ENCODE results near the gene TTLL13. TPM values are rescaled to one million over a fixed set of nuclear protein-coding genes. Genes with fewer than 3 reads are reported as not detected.

The TTLL13 gene
- total and polyA plus RNA-seq, 2 of the 8 experiments (the other 6 are each of a cell fraction or from before 2014, with no cell fraction given) = 0.03 TPM; not detected in 1

GRCh38 chr15:90202929-90203328 lies 46.4 kb upstream of the TTLL13 start:
- no peak overlapping the region for H3K18ac ChIP-seq (ENCODE audit: extremely low read depth, low read length)
- CTCF ChIA-PET (ENCODE audit: partially characterized antibody) = interaction anchor here (0.7 to 12.6 kb wide), 9 partner anchors 14 to 117 kb away, joined by 3 to 182 read pairs (median 4); no protein-coding TSS in a partner anchor
- no peak overlapping the region for H4K91ac ChIP-seq (replicated peaks; ENCODE audit: insufficient read length, low read length)
- H4K8ac ChIP-seq (ENCODE audit: extremely low read depth, insufficient read depth, low read length) = no peak overlapping the region
- no peak overlapping the region for H3K56ac ChIP-seq (replicated peaks; ENCODE audit: insufficient read length, low read depth, low read length)
- no peak for FAIRE-seq
- 91% methylated on average over 4 of the region's 4 CpGs; no CpG with 5 or more reads in 1 of the 2 experiments for WGBS, 2 experiments (ENCODE audit: extremely low coverage in 1 of 2, insufficient coverage in 1 of 2, insufficient read length in 1 of 2, insufficient replicate concordance in 2 of 2, low coverage in 1 of 2, low lambda C conversion rate in 2 of 2, missing lambda C conversion rate in 1 of 2)
- H3K23ac ChIP-seq (ENCODE audit: insufficient read length) = no peak overlapping the region
- no peak overlapping the region for H2AK5ac ChIP-seq (ENCODE audit: low read depth, low read length)
- POLR2A ChIA-PET (ENCODE audit: partially characterized antibody) = interaction anchor here (0.7 to 3.3 kb wide), 8 partner anchors 10 to 50 kb away, joined by 3 to 25 read pairs (median 10); no protein-coding TSS in a partner anchor
- no peak overlapping the region for H3K4ac ChIP-seq (replicated peaks; ENCODE audit: insufficient read length, low read depth, low read length)
- peak overlapping the region; percentile 85 to 86 for H3K4me2 ChIP-seq (ENCODE audit: insufficient read depth in 1 of 2, low read depth in 2 of 2, low read length in 2 of 2)
- H3K9me3 ChIP-seq (ENCODE audit: insufficient read depth in 2 of 2, low read depth in 1 of 2, low read length in 1 of 2) = no peaks in the 10 kb centered on the region
- no peak overlapping the region for H2BK12ac ChIP-seq (ENCODE audit: low read depth, low read length)
- H3K4me1 ChIP-seq (replicated peaks in 1 of 4; ENCODE audit: control insufficient read depth in 3 of 4, insufficient read depth in 4 of 4, low read length in 3 of 4) = peaks cover 0 to 21% (median 7%) of the 10 kb centered on the region in 4 experiments; a peak in 5 of 7 replicates
- no peak overlapping the region for H3K27ac ChIP-seq (ENCODE audit: low read depth, low read length)
- H3K27me3 ChIP-seq (replicated peaks in 1 of 4; ENCODE audit: control insufficient read depth in 3 of 4, extremely low read depth in 1 of 4, insufficient read depth in 3 of 4, low read length in 3 of 4) = no peaks in the 10 kb centered on the region
- H3K36me3 ChIP-seq (ENCODE audit: control insufficient read depth in 2 of 4, insufficient read depth in 4 of 4, low read length in 3 of 4) = peaks cover 0 to 3% (median 2%) of the 10 kb centered on the region in 4 experiments; a peak in 4 of 8 replicates
- H2BK5ac ChIP-seq (ENCODE audit: low read depth, low read length) = no peak overlapping the region
- peak overlapping the region in 2 of 4 experiments; percentile 55 to 95; a peak in 4 of 8 replicates for H3K4me3 ChIP-seq (ENCODE audit: extremely low read depth in 1 of 4, insufficient read depth in 2 of 4, low read depth in 3 of 4, low read length in 4 of 4)
- H3K14ac ChIP-seq (ENCODE audit: insufficient read length) = no peak overlapping the region
- peaks cover 9 to 54% of the 10 kb centered on the region in 2 experiments for H3K79me2 ChIP-seq (ENCODE audit: control insufficient read depth in 1 of 2, insufficient read depth in 2 of 2, low read length in 2 of 2)
- H2AFZ ChIP-seq (ENCODE audit: low read length) = no peak overlapping the region
- H2BK15ac ChIP-seq (ENCODE audit: low read length) = no peak overlapping the region
- no peak overlapping the region for H4K5ac ChIP-seq (ENCODE audit: insufficient read length, low read depth, low read length)
- no peak overlapping the region; a peak in 1 of 7 replicates for H3K9ac ChIP-seq (replicated peaks in 1 of 4; ENCODE audit: extremely low read depth in 1 of 4, low read depth in 3 of 4, low read length in 3 of 4)
- no peak overlapping the region for H2BK20ac ChIP-seq (ENCODE audit: low read length)
- H3K79me1 ChIP-seq (ENCODE audit: low read depth, low read length) = peaks cover 16% of the 10 kb centered on the region
- peaks cover 16% of the 10 kb centered on the region for H3K23me2 ChIP-seq (ENCODE audit: low read depth, low read length)
- peaks cover 6 to 29% of the 10 kb centered on the region in 2 experiments for H4K20me1 ChIP-seq (replicated peaks in 1 of 2; ENCODE audit: control insufficient read depth in 1 of 2, insufficient read depth in 2 of 2, low read length in 2 of 2)
- H2BK120ac ChIP-seq (replicated peaks; ENCODE audit: low read depth, low read length) = no peak overlapping the region
- DNase-seq (ENCODE audit: low read depth in 1 of 2, low spot score in 2 of 2) = no peak
- TF ChIP-seq E2F6 (IDR thresholded peaks at IDR 0.05) (no peak), JUND (IDR thresholded peaks at IDR 0.05; ENCODE audit: low read length) (no peak), SIRT6 (IDR thresholded peaks at IDR 0.05; ENCODE audit: low read length) (no peak), HDAC2 (IDR thresholded peaks at IDR 0.05; ENCODE audit: borderline replicate concordance in 1 of 2, low read depth in 2 of 2, low read length in 2 of 2) (no peak), SP2 (IDR thresholded peaks at IDR 0.05; ENCODE audit: low read length) (no peak), RBBP5 (IDR thresholded peaks at IDR 0.05; ENCODE audit: borderline replicate concordance, low read depth, low read length) (no peak), SIX5 (IDR thresholded peaks at IDR 0.05; ENCODE audit: low read depth, low read length) (no peak)
